HepG2 (cell line): ENCODE data around the gene GRM7. TPM values are rescaled to one million over a fixed set of nuclear protein-coding genes. Genes with fewer than 3 reads are reported as not detected.

Experiments used
- ATAC-seq: fragments of 200-7000 bp; cut with Tn5 transposase; 3 replicates; pipeline ENCODE4 v1.9.1; 2020; ENCODE audit warnings: mild to moderate bottlenecking, moderate library complexity
- BruUV-seq: library from RNA; stranded (reverse); fragments of 400-500 nt; replicated peaks from 2 replicates; lab custom pipeline; 2021; lab: Mats Ljungman, UMichigan
- CTCF ChIA-PET: fragments of 300-600 bp; formaldehyde crosslinking; extraction: SDS; loops from one replicate; lab custom pipeline; 2021; ENCODE audit warnings: low total read pairs, inconsistent platforms, low intra/inter-chr PET ratio; lab: Yijun Ruan, JAX
- POLR2A ChIA-PET: fragments of 350-600 bp; sonication (Branson Sonifier 250); formaldehyde crosslinking; loops from one replicate; lab custom pipeline; 2020; ENCODE audit warnings: antibody characterized with exemption, inconsistent platforms; lab: Yijun Ruan, JAX
- DNase-seq: peaks from one replicate; pipeline ENCODE4 v3.0.0-alpha.2; 2015; ENCODE audit warnings: low spot score
- FAIRE-seq: peaks from 3 replicates; lab custom pipeline; 2011; peaks lifted over from hg19 to GRCh38; lab: Jason Lieb, UNC
- H2AFZ ChIP-seq: one replicate; pipeline ENCODE4 v1.6.1; 2011; ENCODE audit warnings: low read length, inconsistent platforms
- H3K27ac ChIP-seq: fragments of 300-600 bp; 3 replicates; pipeline ENCODE4 v1.8.0; 2011; ENCODE audit warnings: mixed run types, mild to moderate bottlenecking, mixed read lengths, low read length, inconsistent platforms; ENCODE audit not compliant: insufficient read depth; ENCODE audit errors: extremely low read length
- H3K27me3 ChIP-seq, 2 experiments: fragments of 200-600 bp in 1 of 2; 2 replicates in 1 of 2; 3 replicates in 1 of 2; pipeline versions ENCODE4 v1.6.0 to v1.8.0; 2011; ENCODE audit warnings: low read length in 2 of 2, mild to moderate bottlenecking in 2 of 2, moderate library complexity in 2 of 2, inconsistent platforms in 1 of 2; ENCODE audit not compliant: insufficient read depth in 2 of 2, control insufficient read depth in 1 of 2
- H3K36me3 ChIP-seq, 2 experiments: fragments of 200-600 bp in 1 of 2; replicated peaks in 1 of 2; 2 replicates in 1 of 2; 3 replicates in 1 of 2; pipeline versions ENCODE4 v1.5.1 to v1.8.0; 2011; ENCODE audit warnings: low read length in 2 of 2, inconsistent platforms in 1 of 2; ENCODE audit not compliant: insufficient read depth in 2 of 2, control insufficient read depth in 1 of 2
- H3K4me1 ChIP-seq: 2 replicates; pipeline ENCODE4 v1.5.1; 2012; ENCODE audit warnings: low read length, inconsistent platforms; ENCODE audit not compliant: insufficient read depth
- H3K4me2 ChIP-seq: 2 replicates; pipeline ENCODE4 v1.6.0; 2011; ENCODE audit warnings: low read depth, low read length, inconsistent platforms
- H3K4me3 ChIP-seq, 3 experiments: fragments of 200-600 bp in 1 of 3; sonication (generic), shearing (Covaris generic) in 1 of 3; replicated peaks in 1 of 3; 2 replicates each; pipeline ENCODE4 v1.5.1; 2011 to 2016; ENCODE audit warnings: low read length in 3 of 3, inconsistent platforms in 2 of 3, low read depth in 2 of 3, mild to moderate bottlenecking in 2 of 3, control low read depth in 1 of 3, mixed read lengths in 1 of 3; ENCODE audit not compliant: insufficient read depth in 1 of 3
- H3K79me2 ChIP-seq: one replicate; pipeline ENCODE4 v1.6.1; 2011; ENCODE audit warnings: low read length, inconsistent platforms; ENCODE audit not compliant: insufficient read depth
- H3K9ac ChIP-seq: 2 replicates; pipeline ENCODE4 v1.6.0; 2011; ENCODE audit warnings: mild to moderate bottlenecking, low read depth, low read length, inconsistent platforms; ENCODE audit not compliant: insufficient read depth
- H3K9me3 ChIP-seq: 2 replicates; pipeline ENCODE4 v1.5.1; 2012; ENCODE audit warnings: mild to moderate bottlenecking, low read length
- H4K20me1 ChIP-seq: 2 replicates; pipeline ENCODE4 v1.6.0; 2011; ENCODE audit warnings: inconsistent platforms, mild to moderate bottlenecking, low read length, moderate library complexity; ENCODE audit not compliant: insufficient read depth
- ATF6 ChIP-seq: sonication (generic); formaldehyde crosslinking; conservative IDR thresholded peaks from 2 replicates; pipeline ENCODE4 v1.4.0; 2020; ENCODE audit warnings: missing genetic modification reagents
- ELF4 ChIP-seq: sonication (generic); formaldehyde crosslinking; IDR thresholded peaks from 2 replicates; pipeline ENCODE4 v1.5.0; 2020; ENCODE audit warnings: missing genetic modification reagents, mild to moderate bottlenecking, moderate library complexity, borderline replicate concordance
- FLYWCH1 ChIP-seq: sonication (generic); formaldehyde crosslinking; IDR thresholded peaks from 2 replicates; pipeline ENCODE4 v1.8.1; 2023; ENCODE audit warnings: mild to moderate bottlenecking, missing genetic modification reagents
- ISL2 ChIP-seq: sonication (generic); formaldehyde crosslinking; IDR thresholded peaks from 2 replicates; pipeline ENCODE4 v1.5.0; 2020; ENCODE audit warnings: missing genetic modification reagents
- JDP2 ChIP-seq: sonication (generic); formaldehyde crosslinking; IDR thresholded peaks from 2 replicates; pipeline ENCODE4 v1.8.1; 2022; ENCODE audit warnings: missing genetic modification reagents, borderline replicate concordance
- MTERF4 ChIP-seq: sonication (generic); formaldehyde crosslinking; IDR thresholded peaks from 2 replicates; pipeline ENCODE4 v1.8.0; 2023; ENCODE audit warnings: mild to moderate bottlenecking, missing genetic modification reagents
- SRF ChIP-seq: IDR thresholded peaks from 2 replicates; pipeline ENCODE4 v1.6.1; 2011; ENCODE audit warnings: mild to moderate bottlenecking, low read depth, low read length, moderate library complexity
- TOE1 ChIP-seq: sonication (generic); formaldehyde crosslinking; IDR thresholded peaks from 2 replicates; pipeline ENCODE4 v1.4.0; 2020; ENCODE audit warnings: mild to moderate bottlenecking, missing genetic modification reagents
- TSC22D2 ChIP-seq: sonication (generic); formaldehyde crosslinking; IDR thresholded peaks from 2 replicates; pipeline ENCODE4 v1.5.1; 2020; ENCODE audit warnings: missing genetic modification reagents, mild to moderate bottlenecking, borderline replicate concordance
- ZNF101 ChIP-seq: sonication (generic); formaldehyde crosslinking; IDR thresholded peaks from 2 replicates; pipeline ENCODE4 v1.4.0; 2020; ENCODE audit warnings: mild to moderate bottlenecking, low read depth, missing genetic modification reagents, borderline replicate concordance
- ZNF543 ChIP-seq: sonication (generic); formaldehyde crosslinking; IDR thresholded peaks from 2 replicates; pipeline ENCODE4 v1.4.0; 2020; ENCODE audit warnings: mild to moderate bottlenecking, missing genetic modification reagents
- ZNF841 ChIP-seq: sonication (generic); formaldehyde crosslinking; IDR thresholded peaks from 2 replicates; pipeline ENCODE4 v1.8.1; 2023; ENCODE audit warnings: missing genetic modification reagents, borderline replicate concordance
- ZSCAN9 ChIP-seq: IDR thresholded peaks from 2 replicates; pipeline ENCODE4 v1.6.1; 2016; ENCODE audit warnings: borderline replicate concordance
- WGBS: methylation state at CpG from one replicate; pipeline ENCODE4 v1.1.6; 2017; ENCODE audit warnings: low lambda C conversion rate; 5-methylcytosine and 5-hydroxymethylcytosine counted together
- in situ Hi-C: cut with HindIII; loops from 2 replicates; pipeline ENCODE4 v1.10.0; 2017; ENCODE audit warnings: low pct_unique_long_range_greater_than_20kb; ENCODE audit not compliant: extremely low pct_ligation_motif_present
- intact Hi-C: fragments of 100-400 bp; cut with micrococcal nuclease; formaldehyde crosslinking; loops from one replicate; pipeline ENCODE4 v1.10.0; 2022; ENCODE audit not compliant: unreplicated experiment
- polyA plus RNA-seq, 8 experiments: library from polyadenylated mRNA; depleted of rRNA in 3 of 8; stranded (reverse) in 7 of 8; unstranded in 1 of 8; fragments of >200 nt; fragmentation: Illumina TruSeq in 4 of 8; extraction: Trizol in 4 of 8; gene quantifications; 2 replicates each; pipeline versions ENCODE4 v1.2.1 to v1.2.3, GENCODE V29; 2011 to 2016; ENCODE audit warnings: low read depth in 4 of 8, missing spikeins in 1 of 8, mixed read lengths in 1 of 8; ENCODE audit not compliant: insufficient read depth in 1 of 8
- total RNA-seq, 5 experiments: library from RNA; depleted of rRNA; stranded (reverse); fragments of >200 nt; fragmentation: Illumina TruSeq; extraction: Trizol; gene quantifications; 2 replicates each; pipeline ENCODE4 v1.2.3, GENCODE V29; 2016; ENCODE audit warnings: low read depth in 1 of 5
- TF ChIP-seq, protein P1 (sequence below): sonication (generic); formaldehyde crosslinking; IDR thresholded peaks from 2 replicates; pipeline ENCODE4 v1.4.0; 2020; ENCODE audit warnings: mild to moderate bottlenecking, missing genetic modification reagents
- TF ChIP-seq, protein P2 (sequence below): sonication (generic); formaldehyde crosslinking; IDR thresholded peaks from 2 replicates; pipeline ENCODE4 v1.4.0; 2020; ENCODE audit warnings: missing genetic modification reagents

Gene GRM7
- total and polyA plus RNA-seq, 2 of the 13 experiments (the other 11 are each of a cell fraction or from before 2014, with no cell fraction given), result not detected

GRCh38 chr3:7607083-7607482, 746.2 kb downstream of the GRM7 start:
- FAIRE-seq, result no peak
- H4K20me1 ChIP-seq, result no peaks in the 10 kb centered on the region
- H3K4me1 ChIP-seq, result no peaks in the 10 kb centered on the region
- ChIA-PET CTCF (no interaction called here), POLR2A (no interaction called here)
- no peak for DNase-seq
- no peaks in the 10 kb centered on the region for H3K79me2 ChIP-seq
- BruUV-seq, result no TSS peak
- H3K9ac ChIP-seq, result no peak overlapping the region
- no peak for ATAC-seq
- no peak overlapping the region for H3K27ac ChIP-seq
- in situ Hi-C loops (no loop called here), intact Hi-C loops (no loop called here)
- no peak overlapping the region for H3K4me2 ChIP-seq
- no peak overlapping the region for H2AFZ ChIP-seq
- peaks cover 19% of the 10 kb centered on the region for H3K9me3 ChIP-seq
- H3K36me3 ChIP-seq, result no peaks in the 10 kb centered on the region
- 0% methylated on average over 2 of the region's 2 CpGs for WGBS
- no peak for TF ChIP-seq JDP2 (CRISPR knock-in tag)
- no peak for TF ChIP-seq MTERF4 (CRISPR knock-in tag)
- no peak for TF ChIP-seq TSC22D2 (CRISPR knock-in tag)
- TF ChIP-seq ZNF543 (CRISPR knock-in tag), result no peak
- TF ChIP-seq ZSCAN9, result no peak
- no peaks in the 10 kb centered on the region for H3K27me3 ChIP-seq
- no peak overlapping the region for H3K4me3 ChIP-seq

DNA sequence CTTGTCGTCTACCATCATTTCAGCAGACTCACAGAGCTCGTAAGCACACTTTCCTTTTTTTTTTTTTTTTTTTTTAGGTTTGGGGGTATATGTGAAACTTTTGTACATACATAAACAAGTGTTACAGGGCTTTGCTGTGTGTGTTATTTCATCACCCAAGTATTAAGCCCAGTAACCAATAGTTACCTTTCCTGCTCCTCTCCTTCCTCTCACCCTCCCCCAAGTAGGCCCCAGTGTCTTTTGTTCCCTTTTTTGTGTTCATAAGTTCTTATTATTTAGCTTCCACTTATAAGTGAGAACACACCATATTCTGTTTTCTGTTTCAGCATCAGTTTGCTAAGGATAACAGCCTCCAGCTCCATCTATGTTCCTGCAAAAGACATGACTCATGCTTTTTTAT, 746.8 kb downstream of the GRM7 start:
- Histone ChIP-seq H3K27me3 (no peaks in the 10 kb centered on the region), H3K79me2 (no peaks in the 10 kb centered on the region)
- intact Hi-C loops, result no loop called here
- TF ChIP-seq TOE1 (CRISPR knock-in tag), result no peak
- TF ChIP-seq ATF6 (CRISPR knock-in tag), result no peak
- no peak for TF ChIP-seq ZNF841 (CRISPR knock-in tag)
- TF ChIP-seq ISL2 (CRISPR knock-in tag), result no peak
- TF ChIP-seq FLYWCH1 (CRISPR knock-in tag), result no peak
- TF ChIP-seq, protein P1, sequence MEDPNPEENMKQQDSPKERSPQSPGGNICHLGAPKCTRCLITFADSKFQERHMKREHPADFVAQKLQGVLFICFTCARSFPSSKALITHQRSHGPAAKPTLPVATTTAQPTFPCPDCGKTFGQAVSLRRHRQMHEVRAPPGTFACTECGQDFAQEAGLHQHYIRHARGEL (CRISPR knock-in tag), result no peak
- TF ChIP-seq SRF, result no peak
- no peak for TF ChIP-seq ELF4
- TF ChIP-seq, protein P2, sequence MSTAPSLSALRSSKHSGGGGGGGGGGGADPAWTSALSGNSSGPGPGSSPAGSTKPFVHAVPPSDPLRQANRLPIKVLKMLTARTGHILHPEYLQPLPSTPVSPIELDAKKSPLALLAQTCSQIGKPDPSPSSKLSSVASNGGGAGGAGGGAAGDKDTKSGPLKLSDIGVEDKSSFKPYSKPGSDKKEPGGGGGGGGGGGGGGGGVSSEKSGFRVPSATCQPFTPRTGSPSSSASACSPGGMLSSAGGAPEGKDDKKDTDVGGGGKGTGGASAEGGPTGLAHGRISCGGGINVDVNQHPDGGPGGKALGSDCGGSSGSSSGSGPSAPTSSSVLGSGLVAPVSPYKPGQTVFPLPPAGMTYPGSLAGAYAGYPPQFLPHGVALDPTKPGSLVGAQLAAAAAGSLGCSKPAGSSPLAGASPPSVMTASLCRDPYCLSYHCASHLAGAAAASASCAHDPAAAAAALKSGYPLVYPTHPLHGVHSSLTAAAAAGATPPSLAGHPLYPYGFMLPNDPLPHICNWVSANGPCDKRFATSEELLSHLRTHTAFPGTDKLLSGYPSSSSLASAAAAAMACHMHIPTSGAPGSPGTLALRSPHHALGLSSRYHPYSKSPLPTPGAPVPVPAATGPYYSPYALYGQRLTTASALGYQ (CRISPR knock-in tag), result no peak
- no peak for TF ChIP-seq ZNF101
- TF ChIP-seq, all 625 proteins: peak for 0
- BruUV-seq, result no TSS peak
- Histone ChIP-seq H3K9ac (no peak overlapping the region), H3K9me3 (peaks cover 25% of the 10 kb centered on the region), H3K27ac (no peak overlapping the region), H3K4me1 (no peaks in the 10 kb centered on the region), H3K4me2 (no peak overlapping the region), H2AFZ (no peak overlapping the region), H4K20me1 (no peaks in the 10 kb centered on the region), H3K4me3 (no peak overlapping the region), H3K36me3 (no peaks in the 10 kb centered on the region)
- DNase-seq, result no peak
- CTCF ChIA-PET, result no interaction called here
- no peak for FAIRE-seq
- POLR2A ChIA-PET, result no interaction called here
- 5% methylated on average over 2 of the region's 2 CpGs for WGBS
- in situ Hi-C loops, result no loop called here
- no peak for ATAC-seq
